ENCODE measurements around the gene SEMA3F.

Gene SEMA3F

GRCh38 chr3:50219285-50219684, 64.2 kb downstream of the SEMA3F start:
- no peak overlapping the region for H3K4me3 ChIP-seq (ENCODE audit: low read length)
- no peaks in the 10 kb centered on the region for H3K9me3 ChIP-seq (ENCODE audit: insufficient read depth, low read length)
- peaks cover 9% of the 10 kb centered on the region for H3K4me1 ChIP-seq (ENCODE audit: low read length)
- no peak overlapping the region for H3K27ac ChIP-seq (ENCODE audit: low read length)
- H3K27me3 ChIP-seq (ENCODE audit: low read depth, low read length), result peaks cover 5% of the 10 kb centered on the region
- no peaks in the 10 kb centered on the region for H4K20me1 ChIP-seq (ENCODE audit: insufficient read depth, low read length)
- H3K9ac ChIP-seq (ENCODE audit: low read length), result no peak overlapping the region
- no peak for TF ChIP-seq EZH2phosphoT487 (IDR thresholded peaks at IDR 0.05; ENCODE audit: low read depth)
- H3K4me2 ChIP-seq (ENCODE audit: low read length), result no peak overlapping the region
- no peak overlapping the region for H2AFZ ChIP-seq (ENCODE audit: low read depth, low read length)
- no peaks in the 10 kb centered on the region for H3K79me2 ChIP-seq (ENCODE audit: low read length)
- no peaks in the 10 kb centered on the region for H3K36me3 ChIP-seq (replicated peaks; ENCODE audit: low read depth, low read length)

- H2AFZ ChIP-seq (ENCODE audit: low read depth, low read length), result no peak overlapping the region
- H3K4me3 ChIP-seq (ENCODE audit: low read length), result no peak overlapping the region
- H4K20me1 ChIP-seq (ENCODE audit: insufficient read depth, low read length), result no peaks in the 10 kb centered on the region
- H3K79me2 ChIP-seq (ENCODE audit: low read length), result no peaks in the 10 kb centered on the region
- H3K36me3 ChIP-seq (replicated peaks; ENCODE audit: low read depth, low read length), result no peaks in the 10 kb centered on the region
- H3K9me3 ChIP-seq (ENCODE audit: insufficient read depth, low read length), result no peaks in the 10 kb centered on the region
- H3K27ac ChIP-seq (ENCODE audit: low read length), result no peak overlapping the region
- H3K27me3 ChIP-seq (ENCODE audit: low read depth, low read length), result peaks cover 8% of the 10 kb centered on the region
- H3K4me2 ChIP-seq (ENCODE audit: low read length), result no peak overlapping the region
- TF ChIP-seq CTCF (IDR thresholded peaks at IDR 0.05; ENCODE audit: low read depth, low read length) (no peak), EZH2phosphoT487 (IDR thresholded peaks at IDR 0.05; ENCODE audit: low read depth) (no peak)
- peaks cover 9% of the 10 kb centered on the region for H3K4me1 ChIP-seq (ENCODE audit: low read length)
- no peak overlapping the region for H3K9ac ChIP-seq (ENCODE audit: low read length)
Observed at GRCh38 chr3:50220109-50220508, 65.0 kb downstream of the SEMA3F start.

- TF ChIP-seq CTCF (IDR thresholded peaks at IDR 0.05; ENCODE audit: low read depth, low read length) (no peak), EZH2phosphoT487 (IDR thresholded peaks at IDR 0.05; ENCODE audit: low read depth) (no peak)
Observed at GRCh38 chr3:50221051-50221410, 65.9 kb downstream of the SEMA3F start.

GRCh38 chr3:50221411-50222168, 66.5 kb downstream of the SEMA3F start:
- Histone ChIP-seq H3K79me2 (ENCODE audit: low read length) (no peaks in the 10 kb centered on the region), H2AFZ (ENCODE audit: low read depth, low read length) (peak overlapping the region; percentile 96), H3K9me3 (ENCODE audit: insufficient read depth, low read length) (no peaks in the 10 kb centered on the region), H3K4me3 (ENCODE audit: low read length) (no peak overlapping the region), H4K20me1 (ENCODE audit: insufficient read depth, low read length) (no peaks in the 10 kb centered on the region), H3K27me3 (ENCODE audit: low read depth, low read length) (peaks cover 8% of the 10 kb centered on the region), H3K4me2 (ENCODE audit: low read length) (peak overlapping the region; percentile 43), H3K36me3 (replicated peaks; ENCODE audit: low read depth, low read length) (no peaks in the 10 kb centered on the region), H3K9ac (ENCODE audit: low read length) (no peak overlapping the region; the same call in 1 of the 2 replicates), H3K4me1 (ENCODE audit: low read length) (peaks cover 15% of the 10 kb centered on the region), H3K27ac (ENCODE audit: low read length) (no peak overlapping the region)
- no peak for TF ChIP-seq EZH2phosphoT487 (IDR thresholded peaks at IDR 0.05; ENCODE audit: low read depth)
- peak; percentile 59 for TF ChIP-seq CTCF (IDR thresholded peaks at IDR 0.05; ENCODE audit: low read depth, low read length)

More at GRCh38 chr3:50221051-50221410, 65.9 kb downstream of the SEMA3F start:
- Histone ChIP-seq H3K4me2 (ENCODE audit: low read length) (no peak overlapping the region), H2AFZ (ENCODE audit: low read depth, low read length) (0 out of 2 replicates have a peak overlapping the region, but pooled peaks have one; percentile 96), H3K4me3 (ENCODE audit: low read length) (no peak overlapping the region), H3K9me3 (ENCODE audit: insufficient read depth, low read length) (no peaks in the 10 kb centered on the region), H3K27me3 (ENCODE audit: low read depth, low read length) (peaks cover 8% of the 10 kb centered on the region), H3K9ac (ENCODE audit: low read length) (no peak overlapping the region), H3K79me2 (ENCODE audit: low read length) (no peaks in the 10 kb centered on the region), H3K36me3 (replicated peaks; ENCODE audit: low read depth, low read length) (no peaks in the 10 kb centered on the region), H3K27ac (ENCODE audit: low read length) (no peak overlapping the region), H3K4me1 (ENCODE audit: low read length) (peaks cover 15% of the 10 kb centered on the region), H4K20me1 (ENCODE audit: insufficient read depth, low read length) (no peaks in the 10 kb centered on the region)
